Endothelial cell of umbilical vein (primary cell): ENCODE data around the gene KLHL18. TPM values are rescaled to one million over a fixed set of nuclear protein-coding genes. Genes with fewer than 3 reads are reported as not detected.

ENCODE experiments used
- BruUV-seq: library from RNA; stranded (reverse); fragments of 400-500 nt; replicated peaks from 2 replicates; lab custom pipeline; 2021; lab: Mats Ljungman, UMichigan
- CTCF ChIA-PET: fragments of 300-600, 350-600 bp; sonication (Branson Sonifier 250); formaldehyde crosslinking; loops from one replicate; lab custom pipeline; 2021; ENCODE audit warnings: antibody characterized with exemption, inconsistent platforms; lab: Charles Lee
- POLR2A ChIA-PET: fragments of 300-600, 350-600 bp; sonication (Branson Sonifier 250); formaldehyde crosslinking; loops from one replicate; lab custom pipeline; 2021; ENCODE audit warnings: antibody characterized with exemption, inconsistent platforms; lab: Charles Lee
- DNase-seq: peaks from one replicate; pipeline ENCODE4 v3.0.0-alpha.2; 2011; ENCODE audit warnings: low read depth, low spot score
- FAIRE-seq: peaks from 2 replicates; lab custom pipeline; 2011; peaks lifted over from hg19 to GRCh38; lab: Jason Lieb, UNC
- H2AFZ ChIP-seq: 2 replicates; pipeline ENCODE4 v1.6.0; 2012; ENCODE audit warnings: low read depth, low read length, control low read depth, inconsistent platforms
- H3K27ac ChIP-seq: 2 replicates; pipeline ENCODE4 v1.5.1; 2011; ENCODE audit warnings: low read depth, mild to moderate bottlenecking, control low read depth, low read length, moderate library complexity; ENCODE audit not compliant: insufficient read depth
- H3K27me3 ChIP-seq, 2 experiments: 2 replicates each; pipeline versions ENCODE4 v1.6.0 to v1.6.1; 2011; ENCODE audit warnings: low read length in 2 of 2, mixed read lengths in 1 of 2; ENCODE audit not compliant: control insufficient read depth in 2 of 2, insufficient read depth in 2 of 2
- H3K36me3 ChIP-seq, 2 experiments: 2 replicates in 1 of 2; 3 replicates in 1 of 2; pipeline ENCODE4 v1.5.1; 2011; ENCODE audit warnings: low read length in 2 of 2, mild to moderate bottlenecking in 1 of 2, moderate library complexity in 1 of 2; ENCODE audit not compliant: control insufficient read depth in 2 of 2, insufficient read depth in 2 of 2; ENCODE audit errors: extremely low read depth in 1 of 2
- H3K4me1 ChIP-seq: 3 replicates; pipeline ENCODE4 v1.5.1; 2011; ENCODE audit warnings: mild to moderate bottlenecking, low read length; ENCODE audit not compliant: control insufficient read depth, insufficient read depth; ENCODE audit errors: extremely low read depth
- H3K4me2 ChIP-seq: 2 replicates; pipeline ENCODE4 v1.6.1; 2011; ENCODE audit warnings: low read length, control low read depth, mixed read lengths; ENCODE audit not compliant: insufficient read depth
- H3K4me3 ChIP-seq, 3 experiments: fragments of 200-600 bp in 1 of 3; sonication (generic), shearing (Covaris generic) in 1 of 3; replicated peaks in 1 of 3; 2 replicates each; pipeline ENCODE4 v1.5.1; 2011 to 2016; ENCODE audit warnings: control low read depth in 3 of 3, low read length in 3 of 3, mild to moderate bottlenecking in 2 of 3, inconsistent platforms in 1 of 3, low read depth in 1 of 3, moderate library complexity in 1 of 3; ENCODE audit not compliant: insufficient read depth in 1 of 3
- H3K79me2 ChIP-seq: 2 replicates; pipeline ENCODE4 v1.6.0; 2012; ENCODE audit warnings: low read length, inconsistent platforms; ENCODE audit not compliant: control insufficient read depth, insufficient read depth
- H3K9ac ChIP-seq: replicated peaks from 2 replicates; pipeline ENCODE3; 2011; ENCODE audit warnings: low read length, control low read depth; ENCODE audit not compliant: insufficient read depth; ENCODE audit errors: extremely low read depth
- H3K9me1 ChIP-seq: replicated peaks from 3 replicates; pipeline ENCODE4 v1.6.0; 2011; ENCODE audit warnings: mild to moderate bottlenecking, low read length; ENCODE audit not compliant: control insufficient read depth, insufficient read depth; ENCODE audit errors: extremely low read depth
- H3K9me3 ChIP-seq: replicated peaks from 2 replicates; pipeline ENCODE4 v1.5.1; 2012; ENCODE audit warnings: low read length, inconsistent platforms; ENCODE audit not compliant: control insufficient read depth, insufficient read depth
- H4K20me1 ChIP-seq: replicated peaks from 2 replicates; pipeline ENCODE3; 2011; ENCODE audit warnings: mild to moderate bottlenecking, low read length; ENCODE audit not compliant: control insufficient read depth, insufficient read depth; ENCODE audit errors: extremely low read depth
- CTCF ChIP-seq, 2 donors: IDR thresholded peaks; 1 replicate in 1 of 2; 2 replicates in 1 of 2; pipeline ENCODE4 v1.5.1; 2011; ENCODE audit warnings: low read length in 2 of 2, mild to moderate bottlenecking in 2 of 2, moderate library complexity in 2 of 2, control low read depth in 1 of 2, inconsistent platforms in 1 of 2, low read depth in 1 of 2; ENCODE audit not compliant: insufficient read depth in 1 of 2; ENCODE audit errors: extremely low read depth in 1 of 2
- MYC ChIP-seq: IDR thresholded peaks from one replicate; pipeline ENCODE4 v1.6.1; 2011; ENCODE audit warnings: mild to moderate bottlenecking, low read depth, low read length
- dilution Hi-C: fragments of 300-500 bp; cut with MboI; formaldehyde crosslinking; loops from one replicate; pipeline ENCODE4 v1.15.0; 2019; ENCODE audit warnings: low sequenced_read_pairs; ENCODE audit not compliant: extremely low pct_ligation_motif_present
- intact Hi-C: fragments of 100-400 bp; cut with micrococcal nuclease; formaldehyde crosslinking; loops from one replicate; pipeline ENCODE4 v1.10.0; 2022
- polyA plus RNA-seq, 4 experiments: library from polyadenylated mRNA; depleted of rRNA in 3 of 4; stranded (reverse) in 3 of 4; unstranded in 1 of 4; fragments of >200 nt; gene quantifications; 2 replicates each; pipeline versions ENCODE4 v1.2.1 to v1.2.3, GENCODE V29; 2011 to 2012; ENCODE audit warnings: missing spikeins in 1 of 4
- total RNA-seq: library from RNA; stranded (reverse); gene quantifications from 2 replicates; pipeline ENCODE4 v1.2.3, GENCODE V29; 2021

The KLHL18 gene
- total and polyA plus RNA-seq, 2 donors (not counting 3 experiments of a cell fraction or from before 2014, with no cell fraction given), result 43.4 to 58.1 TPM

DNA sequence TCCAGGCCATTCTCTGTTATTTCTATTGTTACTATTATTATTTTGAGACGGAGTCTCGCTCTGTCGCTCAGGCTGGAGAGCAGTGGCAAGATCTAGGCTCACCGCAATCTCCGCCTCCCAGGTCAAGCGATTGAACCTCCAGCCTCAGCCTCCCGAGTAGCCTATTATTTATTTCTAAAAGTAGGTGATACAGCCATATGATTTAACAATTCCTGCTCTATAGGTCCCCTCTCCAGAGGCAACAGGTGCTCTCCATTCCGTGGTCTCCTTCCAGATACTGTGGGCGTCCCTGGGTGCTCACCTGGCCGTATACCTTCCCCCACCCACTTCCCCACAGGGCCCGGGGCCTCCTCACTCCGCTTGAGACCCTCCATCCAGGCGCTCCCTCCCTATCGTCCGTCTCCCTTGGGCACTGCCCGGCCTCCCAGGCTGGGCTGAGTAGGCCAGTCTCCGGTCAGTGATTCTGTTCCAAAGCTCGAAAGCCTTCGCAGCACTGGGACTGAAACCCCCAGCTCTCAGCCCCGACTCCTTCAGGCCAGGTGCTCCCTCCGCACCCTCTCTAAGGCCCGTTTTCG is 97.4 kb downstream of the KLHL18 start:
- peak; percentile 26 for FAIRE-seq
- Histone ChIP-seq H3K27me3 (no peaks in the 10 kb centered on the region), H3K4me1 (peaks cover 13% of the 10 kb centered on the region), H3K9me3 (no peaks in the 10 kb centered on the region), H3K9me1 (no peaks in the 10 kb centered on the region), H2AFZ (peak overlapping the region; percentile 10), H4K20me1 (no peaks in the 10 kb centered on the region), H3K4me2 (peak overlapping the region; percentile 72), H3K27ac (peak overlapping the region; percentile 79), H3K4me3 (peak overlapping the region; percentile 12 to 81 (median 67)), H3K79me2 (peaks cover 37% of the 10 kb centered on the region), H3K36me3 (no peaks in the 10 kb centered on the region), H3K9ac (peak overlapping the region; percentile 92)
- POLR2A ChIA-PET, result interaction anchor here (0.9 to 1.9 kb wide), 5 partner anchors 10 to 62 kb away, joined by 3 to 5 read pairs (median 3); no protein-coding TSS in a partner anchor
- dilution Hi-C loops (no loop called here), intact Hi-C loops (loop anchor here (1.0 to 5.0 kb wide), 4 partner anchors 41 to 401 kb away; partner anchors contain the start of genes KIF9, KLHL18, NBEAL2 and SETD2)
- no peak for DNase-seq
- CTCF ChIA-PET, result interaction anchor here (0.7 to 1.1 kb wide), 6 partner anchors 9 to 216 kb away, joined by 3 to 5 read pairs (median 4); partner anchors contain the start of gene SETD2
- TF ChIP-seq CTCF (IDR thresholded peaks at IDR 0.05; ENCODE audit: extremely low read depth in 1 of 2, insufficient read depth in 1 of 2, low read depth in 1 of 2, low read length in 2 of 2), result peak in 1 of 2 donors; percentile 15
- TF ChIP-seq MYC, result no peak
- no TSS peak for BruUV-seq
